HK-2 (cell line): ENCODE results near the gene SPSB2.
"Not testable (repeated sequence)": the region's sequence is repeated elsewhere in the genome, so short reads cannot be mapped to it uniquely, and the experiment has no call there.

Experiments
- DNase-seq: peaks from one replicate; pipeline ENCODE4 v3.0.0-alpha.2; 2018; ENCODE audit not compliant: unreplicated experiment

SPSB2 gene

GRCh38 chr12:6899837-6900519 is 26.9 kb upstream of the SPSB2 start:
- no peak for DNase-seq

- DNase-seq: no peak
Measured at GRCh38 chr12:6899427-6899826, 26.3 kb upstream of the SPSB2 start.

- no peak for DNase-seq
Measured at GRCh38 chr12:6896846-6897435, 23.8 kb upstream of the SPSB2 start.

- no peak for DNase-seq
Measured at GRCh38 chr12:6894321-6894720, 21.2 kb upstream of the SPSB2 start.

GRCh38 chr12:6892683-6893082 is 19.6 kb upstream of the SPSB2 start:
- DNase-seq: not testable (repeated sequence)

- DNase-seq: no peak
Measured at GRCh38 chr12:6891646-6892001, 18.5 kb upstream of the SPSB2 start.

- peak; percentile 99 for DNase-seq
Measured at GRCh38 chr12:6890789-6891645, 17.9 kb upstream of the SPSB2 start.

GRCh38 chr12:6889775-6890573 is 16.9 kb upstream of the SPSB2 start:
- DNase-seq: not testable (repeated sequence)

GRCh38 chr12:6888794-6889193 is 15.7 kb upstream of the SPSB2 start:
- DNase-seq: not testable (repeated sequence)

GRCh38 chr12:6888360-6888759 is 15.3 kb upstream of the SPSB2 start:
- no peak for DNase-seq

- DNase-seq: no peak
Measured at GRCh38 chr12:6887460-6887859, 14.4 kb upstream of the SPSB2 start.

GRCh38 chr12:6886206-6886999 is 13.3 kb upstream of the SPSB2 start:
- not testable (repeated sequence) for DNase-seq

GRCh38 chr12:6884539-6884938 is 11.4 kb upstream of the SPSB2 start:
- DNase-seq: no peak

- no peak for DNase-seq
Measured at GRCh38 chr12:6883683-6884082, 10.6 kb upstream of the SPSB2 start.

- DNase-seq: no peak
Measured at GRCh38 chr12:6883252-6883651, 10.1 kb upstream of the SPSB2 start.

- not testable (repeated sequence) for DNase-seq
Measured at GRCh38 chr12:6879824-6880223, 6.7 kb upstream of the SPSB2 start.

- not testable (repeated sequence) for DNase-seq
Measured at GRCh38 chr12:6874015-6874368, 889 bp upstream of the SPSB2 start.

- peak; percentile 89 for DNase-seq
Measured at GRCh38 chr12:6872073-6873048, 742 bp downstream of the SPSB2 start.

- peak; percentile 79 for DNase-seq
Measured at GRCh38 chr12:6871052-6871957, 1.8 kb downstream of the SPSB2 start.
